NCI-H2196 (cell line): ENCODE results near the gene CA7.
"Not testable (repeated sequence)": the region's sequence is repeated elsewhere in the genome, so short reads cannot be mapped to it uniquely, and the experiment has no call there.

ENCODE experiments used
- DNase-seq: peaks from one replicate; lab custom pipeline; 2025; ENCODE audit not compliant: unreplicated experiment; lab: John Stamatoyannopoulos, UW

The CA7 gene

GRCh38 chr16:66895999-66896398 is 51.8 kb downstream of the CA7 start:
- no peak for DNase-seq

GRCh38 chr16:66896682-66897081 is 52.5 kb downstream of the CA7 start:
- not testable (repeated sequence) for DNase-seq

- DNase-seq: no peak
Observed at GRCh38 chr16:66898207-66898606, 54.0 kb downstream of the CA7 start.

DNA sequence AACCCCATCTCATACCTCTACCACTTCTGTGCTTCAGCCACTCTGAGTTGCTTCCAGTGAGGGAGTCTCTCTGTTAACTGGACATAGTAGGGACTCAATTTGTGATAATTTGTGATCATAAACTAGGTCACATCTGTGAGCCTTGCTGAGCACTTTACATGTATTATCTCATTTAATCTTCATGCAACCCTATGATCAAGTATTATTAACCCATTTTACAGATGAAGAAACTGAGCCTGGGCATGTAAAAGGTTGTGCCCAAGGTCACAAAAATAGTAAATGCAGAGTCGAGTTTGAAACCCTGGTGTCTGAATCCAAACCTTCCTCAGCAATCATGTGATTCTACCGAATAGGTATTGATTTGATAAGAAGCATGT is 54.7 kb downstream of the CA7 start:
- DNase-seq: no peak

DNA sequence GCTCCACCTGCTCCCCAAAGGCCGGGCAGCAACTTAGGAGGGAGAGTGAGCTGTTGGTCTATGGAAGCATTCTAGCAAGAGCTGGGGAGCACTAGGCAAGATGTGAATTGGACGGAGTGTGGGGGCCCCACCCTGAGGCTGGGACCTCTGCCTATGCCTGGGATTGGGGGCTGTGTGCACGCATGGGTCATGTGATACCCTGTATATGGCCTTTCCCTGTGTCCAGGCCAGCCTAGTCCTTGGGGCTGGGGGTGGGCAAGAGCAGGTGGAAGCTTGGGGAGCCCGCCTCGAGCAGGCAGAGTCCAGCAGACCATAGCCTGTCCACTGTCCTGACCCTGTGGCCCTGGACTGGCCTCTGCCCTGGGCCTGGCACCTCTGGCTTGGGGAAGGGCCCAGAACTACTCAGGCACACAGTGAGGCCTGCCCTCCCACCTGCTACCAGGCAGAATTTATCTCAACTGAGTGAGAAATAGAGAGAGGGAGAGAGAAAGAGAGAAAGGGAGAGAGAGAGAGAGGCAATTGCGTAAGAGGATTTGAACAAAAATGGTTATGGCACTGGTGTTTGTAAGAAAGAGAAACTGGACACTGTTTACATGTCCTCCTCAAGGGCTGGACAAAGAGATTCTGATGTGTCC is 55.2 kb downstream of the CA7 start:
- peak; percentile 56 for DNase-seq

- DNase-seq: peak; percentile 78
Observed at GRCh38 chr16:66899945-66900710, 55.9 kb downstream of the CA7 start.

DNA sequence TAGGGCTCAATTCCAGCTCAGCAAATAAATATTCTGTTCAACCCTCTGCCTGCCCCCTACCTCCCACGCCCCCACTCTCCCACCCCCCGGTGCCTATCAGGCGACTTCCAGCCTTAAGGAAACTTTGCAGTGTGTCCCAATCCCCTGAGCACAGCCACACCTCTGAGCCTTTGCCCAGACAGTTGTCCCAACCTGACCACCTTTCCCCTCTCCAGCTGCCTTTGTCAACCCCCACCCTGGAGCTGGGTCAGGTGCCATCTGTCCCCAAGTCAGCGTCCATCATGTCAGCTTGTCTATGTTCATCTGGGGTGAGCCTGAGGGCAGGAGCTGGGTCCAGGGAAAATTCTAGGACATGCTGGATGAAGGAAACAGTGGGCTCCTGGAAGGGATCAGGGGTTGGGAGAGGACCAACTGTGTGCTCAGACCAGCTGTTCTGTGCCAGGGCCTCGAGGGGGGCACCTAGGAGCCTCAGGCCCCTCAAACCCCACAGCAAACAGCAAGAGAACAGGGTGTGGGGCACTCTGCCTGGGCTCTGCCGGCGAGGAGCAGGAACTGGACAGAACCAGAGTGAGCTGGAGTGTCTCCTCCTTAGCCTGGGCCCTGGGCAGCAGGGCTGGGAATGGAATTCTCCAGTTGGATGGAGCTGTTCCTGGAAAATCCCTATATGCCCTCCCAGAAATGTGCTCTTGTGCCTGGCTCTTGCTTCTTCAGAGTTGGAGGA is 56.7 kb downstream of the CA7 start:
- no peak for DNase-seq

DNA sequence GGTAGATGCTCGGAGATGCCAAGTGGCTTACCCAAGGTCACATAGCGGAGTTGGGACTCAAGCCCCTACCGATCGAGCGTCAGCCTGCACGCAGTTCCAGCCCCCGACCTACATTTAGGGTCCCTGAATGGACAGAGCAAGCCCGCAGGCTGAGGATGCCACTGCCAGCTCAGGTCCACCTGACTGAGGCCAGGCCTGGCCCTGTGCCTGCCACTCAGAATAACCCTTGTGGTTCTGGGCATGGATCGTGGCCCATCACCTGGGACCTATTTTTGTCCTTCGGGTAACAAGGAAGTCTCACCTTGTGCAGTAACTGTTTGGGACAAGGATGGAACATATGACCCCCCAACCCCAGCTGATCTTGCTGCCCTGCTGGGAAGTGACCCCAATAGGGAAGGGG is 57.4 kb downstream of the CA7 start:
- DNase-seq: no peak

GRCh38 chr16:66902648-66903543 is 58.7 kb downstream of the CA7 start:
- no peak for DNase-seq
